PFSK-1 (cell line): ENCODE data around the gene NCLN.

Experiments used
- POLR2AphosphoS5 ChIP-seq: IDR thresholded peaks from 2 replicates; pipeline ENCODE4 v1.6.1; 2012; ENCODE audit warnings: low read depth, mild to moderate bottlenecking, control low read depth, low read length, moderate library complexity
- REST ChIP-seq, 2 experiments: IDR thresholded peaks; 2 replicates each; pipeline versions ENCODE4 v1.6.1 to v1.8.0; 2011 to 2012; ENCODE audit warnings: low read depth in 2 of 2, low read length in 2 of 2, control low read depth in 1 of 2, inconsistent platforms in 1 of 2, mild to moderate bottlenecking in 1 of 2, moderate library complexity in 1 of 2; ENCODE audit not compliant: insufficient read depth in 1 of 2
- SIN3A ChIP-seq: IDR thresholded peaks from 2 replicates; pipeline ENCODE4 v1.6.1; 2012; ENCODE audit warnings: mild to moderate bottlenecking, low read length, moderate library complexity, borderline replicate concordance; ENCODE audit not compliant: insufficient read depth
- TAF1 ChIP-seq: IDR thresholded peaks from 2 replicates; pipeline ENCODE4 v1.6.1; 2012; ENCODE audit warnings: low read length, control low read depth, borderline replicate concordance; ENCODE audit not compliant: insufficient read depth

DNA sequence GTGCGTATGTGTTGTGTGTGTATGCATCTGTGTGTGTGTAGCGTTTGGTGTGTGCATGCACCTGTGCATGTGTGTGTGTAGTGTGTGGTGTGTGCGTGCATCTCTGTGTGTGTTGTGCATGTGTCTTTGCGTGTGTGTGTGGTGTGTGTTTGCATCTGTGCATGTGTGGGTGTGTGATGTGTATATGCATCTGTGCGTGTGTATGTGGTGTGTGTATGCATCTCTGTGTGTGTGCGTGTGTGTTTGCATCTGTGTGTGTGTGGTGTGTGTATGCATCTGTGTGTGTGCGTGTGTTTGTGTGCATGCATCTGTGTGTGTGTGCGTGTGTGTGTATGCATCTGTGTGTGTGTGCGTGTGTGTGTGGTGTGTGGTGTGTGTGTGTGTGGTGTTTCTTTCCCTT is 59.3 kb downstream of the NCLN start:
- TF ChIP-seq POLR2AphosphoS5: no peak
- no peak for TF ChIP-seq TAF1
- TF ChIP-seq REST (IDR thresholded peaks at IDR 0.05; ENCODE audit: insufficient read depth in 1 of 2, low read depth in 2 of 2, low read length in 2 of 2): 0 out of 4 replicates have a peak, but pooled peaks of 1 of the 2 experiments have one; percentile 8
- TF ChIP-seq SIN3A: no peak
